WTC11 (cell line): ENCODE data around the gene ENTR1.

Experiments used
- CTCF ChIP-seq: fragments of 200-600 bp; IDR thresholded peaks from 2 replicates; pipeline ENCODE4 v1.8.0; 2022; ENCODE audit warnings: antibody characterized with exemption
- ETV6 ChIP-seq: sonication (generic); formaldehyde crosslinking; IDR thresholded peaks from 2 replicates; pipeline ENCODE4 v1.8.1; 2022; ENCODE audit warnings: mild to moderate bottlenecking, missing genetic modification reagents
- USF2 ChIP-seq: sonication (generic); formaldehyde crosslinking; IDR thresholded peaks from 2 replicates; pipeline ENCODE4 v1.8.1; 2023; ENCODE audit warnings: mild to moderate bottlenecking, missing genetic modification reagents, moderate library complexity
- ZNF416 ChIP-seq: fragments of 250-450 bp; sonication (Bioruptor Pico); IDR thresholded peaks from 2 replicates; pipeline ENCODE4 v1.9.0; 2021; ENCODE audit warnings: mild to moderate bottlenecking, inconsistent platforms

- TF ChIP-seq USF2 (CRISPR knock-in tag), result no peak
- no peak for TF ChIP-seq CTCF
- no peak for TF ChIP-seq ETV6 (CRISPR knock-in tag)
- TF ChIP-seq ZNF416 (CRISPR knock-in tag), result no peak
Measured at GRCh38 chr9:136407911-136408310, 2.5 kb downstream of the ENTR1 start.
